22Rv1 (cell line): Measurements from ENCODE around the gene SNRNP48.

Source experiments
- CTCF ChIP-seq: fragments of 450-650 bp; IDR thresholded peaks from 2 replicates; pipeline ENCODE4 v1.5.1; 2017; ENCODE audit warnings: mild to moderate bottlenecking
- ZFX ChIP-seq: fragments of 450-650 bp; IDR thresholded peaks from 2 replicates; pipeline ENCODE4 v1.6.1; 2017; ENCODE audit warnings: antibody characterized with exemption, borderline replicate concordance

GRCh38 chr6:7615611-7616383 lies 25.8 kb downstream of the SNRNP48 start:
- TF ChIP-seq CTCF: peak; percentile 86
- no peak for TF ChIP-seq ZFX
